Stimulated activated effector memory CD8-positive, alpha-beta T cell treated with anti-CD3 and anti-CD28 coated beads, Interleukin-12 subunit alpha, Interleukin-12 subunit beta, amount 100 ng/mL, for 72 hours (primary cell): ENCODE data around the gene ZNF618.

Source experiments
- ATAC-seq: fragments of 150-1000 bp; cut with Tn5 transposase; 2 replicates; pipeline ENCODE4 v1.10.0; 2021
- DNase-seq, 2 donors: peaks; one replicate each; pipeline ENCODE4 v3.0.0; 2021 to 2022; ENCODE audit warnings: low spot score in 2 of 2
- H3K27ac Mint-ChIP-seq: one replicate; pipeline ENCODE4 v1.8.0; 2022; ENCODE audit warnings: mild to moderate bottlenecking, mixed read lengths
- H3K36me3 Mint-ChIP-seq: one replicate; pipeline ENCODE4 v1.8.0; 2022; ENCODE audit warnings: mild to moderate bottlenecking, mixed read lengths
- H3K4me1 Mint-ChIP-seq: one replicate; pipeline ENCODE4 v1.8.0; 2022; ENCODE audit warnings: mixed read lengths
- H3K4me3 Mint-ChIP-seq: one replicate; pipeline ENCODE4 v1.8.0; 2022; ENCODE audit warnings: mild to moderate bottlenecking, mixed read lengths
- H3K9me3 Mint-ChIP-seq: one replicate; pipeline ENCODE4 v1.8.0; 2022; ENCODE audit warnings: mixed read lengths

ZNF618 gene

DNA sequence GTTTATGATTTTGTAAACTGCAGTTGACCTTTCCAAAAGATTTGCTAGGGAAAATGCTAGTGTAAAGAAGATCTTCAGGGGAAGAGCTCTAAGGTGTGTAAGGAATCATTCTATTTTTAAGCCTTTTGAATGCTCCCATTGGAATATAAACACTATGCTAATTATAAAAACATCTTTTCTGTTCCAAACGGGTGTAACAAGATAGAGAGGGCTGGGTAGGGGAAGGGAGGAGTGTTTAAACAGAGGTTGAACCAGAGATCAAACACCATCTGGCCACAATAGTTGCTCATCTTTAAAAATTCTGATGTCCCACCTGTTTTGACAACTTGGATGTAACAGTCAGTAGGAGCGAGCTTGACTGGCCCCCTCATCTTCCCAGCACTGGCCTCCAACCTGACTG is 38.4 kb downstream of the ZNF618 start:
- peak in 1 of 2 donors; percentile 15 for DNase-seq
- H3K27ac Mint-ChIP-seq: no peak overlapping the region
- no peaks in the 10 kb centered on the region for H3K4me1 Mint-ChIP-seq
- ATAC-seq: no peak
- H3K36me3 Mint-ChIP-seq: no peaks in the 10 kb centered on the region
- H3K9me3 Mint-ChIP-seq: no peaks in the 10 kb centered on the region
- no peak overlapping the region for H3K4me3 Mint-ChIP-seq

DNA sequence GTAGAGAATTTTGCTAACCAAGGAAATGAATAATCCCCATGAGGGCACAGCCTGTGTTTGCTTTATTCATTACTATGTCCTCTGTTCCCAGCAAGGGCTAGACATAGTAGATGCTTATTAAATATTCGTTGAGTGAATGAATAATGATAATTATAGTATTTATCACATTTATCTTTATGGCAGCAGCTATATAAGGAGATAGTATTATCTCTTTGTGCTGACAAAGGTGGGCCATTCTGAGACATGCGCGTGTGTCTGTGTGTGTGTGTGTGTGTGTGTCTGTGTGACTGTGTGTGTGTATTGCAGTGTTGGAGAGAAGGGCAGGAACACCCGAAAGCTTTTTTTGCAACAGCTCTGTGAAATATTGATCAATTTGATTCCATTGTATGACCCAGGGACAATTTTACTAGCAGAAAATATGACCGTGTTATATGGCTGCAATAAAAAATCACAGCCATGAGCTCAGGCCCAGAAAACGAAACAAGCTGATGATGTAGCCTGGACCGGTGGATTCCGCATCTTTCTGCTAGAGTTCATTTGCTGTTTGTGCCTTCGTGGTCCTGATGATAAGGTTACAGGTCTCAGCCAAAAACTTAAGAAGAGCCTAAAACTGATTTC is 39.8 kb downstream of the ZNF618 start:
- no peak overlapping the region for H3K27ac Mint-ChIP-seq
- ATAC-seq (no peak), DNase-seq (peak in 1 of 2 donors; percentile 15)
- H3K36me3 Mint-ChIP-seq: no peaks in the 10 kb centered on the region
- H3K9me3 Mint-ChIP-seq: no peaks in the 10 kb centered on the region
- H3K4me1 Mint-ChIP-seq: no peaks in the 10 kb centered on the region
- no peak overlapping the region for H3K4me3 Mint-ChIP-seq

DNA sequence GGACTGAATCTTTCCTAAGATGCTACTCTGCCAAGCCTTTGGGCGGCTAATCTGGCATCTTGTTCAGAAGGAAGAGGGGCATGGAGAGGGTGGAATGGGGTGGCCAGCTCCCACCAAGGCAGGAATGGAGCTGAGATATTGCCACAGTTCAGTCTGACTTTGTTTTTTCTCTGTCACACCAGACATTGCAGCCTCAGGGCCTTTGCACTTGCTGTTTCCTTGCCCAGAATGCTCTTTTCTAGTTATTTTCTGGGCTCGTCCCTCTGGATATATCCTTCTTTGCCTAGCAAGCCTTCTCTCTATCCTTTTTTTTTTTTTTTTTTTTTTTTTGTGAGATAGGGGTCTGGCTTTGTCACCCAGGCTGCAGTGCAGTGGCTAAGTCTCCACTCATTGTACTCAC is 40.8 kb downstream of the ZNF618 start:
- Mint-ChIP-seq H3K4me1 (no peaks in the 10 kb centered on the region), H3K27ac (no peak overlapping the region), H3K36me3 (no peaks in the 10 kb centered on the region), H3K4me3 (no peak overlapping the region), H3K9me3 (no peaks in the 10 kb centered on the region)
- ATAC-seq (no peak), DNase-seq (peak in 1 of 2 donors; percentile 10)

DNA sequence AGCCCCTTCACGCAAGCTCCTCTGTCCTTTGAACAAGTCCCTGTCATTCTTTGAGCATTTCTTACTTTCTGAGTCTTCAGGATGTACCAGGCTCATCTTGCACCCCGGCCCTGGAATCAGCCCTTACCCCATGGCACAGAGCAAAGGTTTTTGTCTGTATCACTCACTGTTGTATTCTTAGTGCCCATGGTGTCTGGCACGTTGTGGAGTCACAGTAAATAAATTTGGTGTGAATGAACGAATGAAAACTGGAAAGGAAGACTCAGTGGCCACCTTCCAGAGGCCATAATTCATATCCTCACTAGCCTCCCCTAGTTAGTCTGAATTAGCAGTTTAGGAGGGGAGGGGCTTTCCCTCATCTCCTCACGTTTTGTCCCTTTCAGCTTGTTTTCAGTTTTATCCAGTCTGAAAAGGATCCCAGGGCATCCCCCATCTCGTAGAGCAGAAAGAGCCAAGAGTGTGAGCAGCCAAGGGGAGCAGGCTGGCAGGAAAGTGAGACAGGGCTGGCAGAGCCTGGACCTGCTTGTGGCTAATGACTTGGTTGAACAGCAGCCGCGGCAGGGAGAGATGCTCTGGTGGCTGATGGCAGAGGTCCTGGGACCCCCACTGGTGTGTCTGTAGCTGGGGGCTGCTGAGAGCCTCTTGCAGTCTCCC is 42.7 kb downstream of the ZNF618 start:
- Mint-ChIP-seq H3K36me3 (no peaks in the 10 kb centered on the region), H3K4me1 (no peaks in the 10 kb centered on the region), H3K9me3 (no peaks in the 10 kb centered on the region), H3K4me3 (no peak overlapping the region), H3K27ac (no peak overlapping the region)
- DNase-seq: peak in 1 of 2 donors; percentile 18
- ATAC-seq: no peak

- DNase-seq (peak in 1 of 2 donors; percentile 26), ATAC-seq (no peak)
- Mint-ChIP-seq H3K4me1 (no peaks in the 10 kb centered on the region), H3K27ac (no peak overlapping the region), H3K36me3 (no peaks in the 10 kb centered on the region), H3K9me3 (peaks cover 2% of the 10 kb centered on the region), H3K4me3 (no peak overlapping the region)
Observed at GRCh38 chr9:113919382-113919781, 43.3 kb downstream of the ZNF618 start.

- Mint-ChIP-seq H3K27ac (no peak overlapping the region), H3K9me3 (peaks cover 3% of the 10 kb centered on the region), H3K36me3 (no peaks in the 10 kb centered on the region), H3K4me1 (no peaks in the 10 kb centered on the region), H3K4me3 (no peak overlapping the region)
- DNase-seq (peak in 1 of 2 donors; percentile 32), ATAC-seq (no peak)
Observed at GRCh38 chr9:113919871-113920270, 43.8 kb downstream of the ZNF618 start.

DNA sequence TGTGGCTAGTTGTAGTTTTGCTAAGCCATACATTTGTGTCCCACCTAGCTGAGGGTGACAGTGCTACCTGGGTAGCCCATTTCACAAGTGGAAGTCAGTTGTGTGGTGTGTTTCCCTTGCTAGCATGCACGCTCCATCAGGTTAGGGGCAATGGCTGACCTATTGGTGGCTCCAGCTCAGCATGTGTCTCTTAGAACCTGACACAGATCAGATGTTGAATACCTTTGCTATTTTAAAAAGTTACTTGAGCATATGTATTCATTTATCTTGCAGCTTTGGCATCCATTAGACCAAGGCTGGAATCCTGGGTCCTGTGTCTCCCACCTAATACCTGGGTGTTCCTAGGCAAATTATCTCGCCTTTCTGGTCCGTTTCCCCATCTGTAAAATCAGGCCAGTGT is 44.8 kb downstream of the ZNF618 start:
- Mint-ChIP-seq H3K27ac (no peak overlapping the region), H3K9me3 (peaks cover 6% of the 10 kb centered on the region), H3K4me3 (no peak overlapping the region), H3K36me3 (no peaks in the 10 kb centered on the region), H3K4me1 (no peaks in the 10 kb centered on the region)
- DNase-seq (no peak), ATAC-seq (peak; percentile 16)

DNA sequence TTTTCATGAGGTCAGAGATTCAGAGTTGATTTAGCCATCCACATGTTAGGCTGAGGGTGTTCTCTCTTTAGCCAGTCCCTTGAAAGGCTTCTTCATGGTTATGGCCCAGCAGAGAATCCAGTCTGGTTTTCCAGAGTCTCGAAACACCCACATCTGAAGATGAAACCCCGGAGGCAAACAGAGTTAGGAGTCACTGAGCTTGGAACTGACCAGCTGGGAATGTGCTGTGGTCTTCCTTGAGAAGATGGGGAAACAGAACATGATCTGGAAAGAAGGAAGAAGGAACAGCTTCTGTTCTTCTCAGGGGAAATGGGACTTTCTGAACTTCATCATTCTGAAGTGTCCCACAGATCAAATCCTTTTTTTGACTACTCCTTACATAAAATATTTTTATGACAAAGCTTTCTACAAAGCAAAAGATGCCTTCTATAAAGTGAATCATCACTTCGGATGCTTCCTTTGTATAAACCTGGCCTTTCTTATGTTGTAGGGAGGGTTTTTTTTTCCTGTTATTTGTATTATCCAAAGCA is 45.4 kb downstream of the ZNF618 start:
- ATAC-seq: no peak
- no peaks in the 10 kb centered on the region for H3K4me1 Mint-ChIP-seq

DNA sequence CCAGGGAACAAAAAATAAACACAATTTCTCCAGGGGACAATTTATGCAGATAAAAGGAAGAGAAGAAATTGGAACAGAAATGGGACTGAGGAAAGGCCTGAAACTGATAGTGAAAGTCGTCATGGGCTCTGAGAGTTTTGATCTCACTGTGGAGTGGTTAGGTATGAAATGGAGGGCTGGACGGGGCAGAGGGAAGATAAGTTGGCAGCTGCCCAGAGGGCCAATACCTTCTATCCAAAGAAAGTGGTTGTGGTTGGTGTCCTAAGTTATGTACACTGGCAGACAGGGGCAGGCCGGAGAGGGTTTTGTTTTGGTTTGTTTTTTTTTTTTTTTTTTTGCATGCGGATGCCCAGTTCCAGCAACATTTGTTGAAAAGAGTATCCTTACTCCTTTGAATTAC is 46.1 kb downstream of the ZNF618 start:
- Mint-ChIP-seq H3K4me1 (no peaks in the 10 kb centered on the region), H3K9me3 (peaks cover 6% of the 10 kb centered on the region), H3K27ac (no peak overlapping the region), H3K4me3 (no peak overlapping the region), H3K36me3 (no peaks in the 10 kb centered on the region)
- ATAC-seq: no peak
- DNase-seq: peak in 1 of 2 donors; percentile 8

More for the DNA sequence above, 45.4 kb downstream of the ZNF618 start:
- H3K9me3 Mint-ChIP-seq: peaks cover 6% of the 10 kb centered on the region
- no peak overlapping the region for H3K4me3 Mint-ChIP-seq
- H3K27ac Mint-ChIP-seq: no peak overlapping the region
- no peak for DNase-seq
- no peaks in the 10 kb centered on the region for H3K36me3 Mint-ChIP-seq

DNA sequence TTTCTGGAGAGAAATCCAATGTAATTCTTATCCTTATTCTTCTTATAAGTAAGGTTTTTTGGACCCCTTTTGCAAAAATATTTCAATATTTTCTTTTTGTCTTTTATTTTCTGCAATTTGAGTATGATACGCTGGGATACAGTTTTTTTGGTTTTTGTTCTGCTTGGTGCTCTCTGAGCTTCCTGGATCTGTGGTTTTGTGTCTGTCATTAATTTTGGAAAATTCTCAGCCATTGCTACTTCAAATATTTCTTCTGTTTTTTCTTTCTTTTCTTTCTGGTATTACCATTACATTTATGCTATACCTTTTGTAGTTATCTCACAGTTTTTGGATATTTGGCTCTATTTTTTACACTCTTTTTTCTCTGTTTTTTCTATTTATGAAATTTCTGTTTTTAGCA is 50.1 kb downstream of the ZNF618 start:
- DNase-seq (no peak), ATAC-seq (no peak)
- no peak overlapping the region for H3K27ac Mint-ChIP-seq
- H3K4me3 Mint-ChIP-seq: no peak overlapping the region
- no peaks in the 10 kb centered on the region for H3K4me1 Mint-ChIP-seq
- H3K36me3 Mint-ChIP-seq: no peaks in the 10 kb centered on the region
- H3K9me3 Mint-ChIP-seq: peaks cover 9% of the 10 kb centered on the region

DNA sequence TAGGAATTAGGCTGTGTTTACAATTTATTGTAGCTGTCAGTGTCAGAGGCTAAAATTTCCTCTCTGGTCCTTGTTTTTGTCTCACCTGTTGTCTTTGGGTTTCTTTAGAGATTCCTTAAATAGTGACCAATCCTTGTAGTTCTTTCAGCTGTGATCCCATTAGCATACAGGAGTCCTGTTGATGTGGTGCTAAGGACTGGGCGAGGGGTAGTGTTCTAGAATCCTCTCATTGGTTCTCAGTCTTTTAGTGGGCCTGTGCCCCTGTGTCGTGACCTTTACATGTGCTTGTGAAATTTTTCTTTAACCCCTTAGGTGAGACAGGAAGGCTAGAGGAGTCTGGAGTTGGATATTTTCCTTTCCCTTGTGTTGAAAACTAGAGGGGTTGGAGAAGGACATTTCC is 51.2 kb downstream of the ZNF618 start:
- Mint-ChIP-seq H3K36me3 (no peaks in the 10 kb centered on the region), H3K4me3 (no peak overlapping the region), H3K4me1 (no peaks in the 10 kb centered on the region), H3K9me3 (peaks cover 9% of the 10 kb centered on the region), H3K27ac (no peak overlapping the region)
- DNase-seq: no peak
- no peak for ATAC-seq

- Mint-ChIP-seq H3K4me3 (no peak overlapping the region), H3K27ac (no peak overlapping the region), H3K9me3 (peaks cover 9% of the 10 kb centered on the region), H3K4me1 (no peaks in the 10 kb centered on the region), H3K36me3 (no peaks in the 10 kb centered on the region)
- ATAC-seq (no peak), DNase-seq (no peak)
Observed at GRCh38 chr9:113928269-113928668, 52.2 kb downstream of the ZNF618 start.

- no peaks in the 10 kb centered on the region for H3K36me3 Mint-ChIP-seq
- no peak overlapping the region for H3K4me3 Mint-ChIP-seq
- peaks cover 5% of the 10 kb centered on the region for H3K9me3 Mint-ChIP-seq
- DNase-seq (no peak), ATAC-seq (no peak)
- no peak overlapping the region for H3K27ac Mint-ChIP-seq
- H3K4me1 Mint-ChIP-seq: no peaks in the 10 kb centered on the region
Observed at GRCh38 chr9:113929634-113930389, 53.7 kb downstream of the ZNF618 start.

GRCh38 chr9:113930390-113930783 is 54.3 kb downstream of the ZNF618 start:
- no peak for ATAC-seq
- peaks cover 5% of the 10 kb centered on the region for H3K9me3 Mint-ChIP-seq

GRCh38 chr9:113931140-113931539 is 55.0 kb downstream of the ZNF618 start:
- no peak for DNase-seq
- Mint-ChIP-seq H3K36me3 (no peaks in the 10 kb centered on the region), H3K9me3 (peaks cover 3% of the 10 kb centered on the region), H3K27ac (no peak overlapping the region), H3K4me1 (no peaks in the 10 kb centered on the region), H3K4me3 (no peak overlapping the region)
- ATAC-seq: no peak

More at GRCh38 chr9:113930390-113930783, 54.3 kb downstream of the ZNF618 start:
- H3K4me1 Mint-ChIP-seq: no peaks in the 10 kb centered on the region
- no peak overlapping the region for H3K27ac Mint-ChIP-seq
- no peak overlapping the region for H3K4me3 Mint-ChIP-seq
- H3K36me3 Mint-ChIP-seq: no peaks in the 10 kb centered on the region
- no peak for DNase-seq
